K562 (cell line): ENCODE measurements around the gene SMIM36. TPM values are rescaled to one million over a fixed set of nuclear protein-coding genes. Genes with fewer than 3 reads are reported as not detected.

Source experiments
- ATAC-seq: fragments of 200-7000 bp; cut with Tn5 transposase; 3 replicates; pipeline ENCODE4 v1.9.1; 2020; ENCODE audit warnings: moderate library complexity
- BruUV-seq: library from RNA; stranded (reverse); fragments of 400-500 nt; replicated peaks from 2 replicates; lab custom pipeline; 2021; lab: Mats Ljungman, UMichigan
- CTCF ChIA-PET: fragments of 300-600 bp; formaldehyde crosslinking; extraction: SDS; loops from one replicate; lab custom pipeline; 2021; ENCODE audit warnings: low intra/inter-chr PET ratio; lab: Yijun Ruan, JAX
- POLR2A ChIA-PET: fragments of 300-600, 350-650 bp; sonication (Branson Sonifier 250); formaldehyde crosslinking; extraction: SDS; loops from one replicate; lab custom pipeline; 2021; ENCODE audit warnings: antibody characterized with exemption, inconsistent platforms; lab: Yijun Ruan, JAX
- DNase-seq, 4 experiments: peaks; one replicate each; pipeline versions ENCODE4 v3.0.0 to v3.0.0-alpha.2; 2011 to 2018; ENCODE audit warnings: low spot score in 3 of 4, mixed read lengths in 3 of 4; ENCODE audit errors: extremely low read depth in 1 of 4
- FAIRE-seq: peaks from 2 replicates; lab custom pipeline; 2011; peaks lifted over from hg19 to GRCh38; lab: Jason Lieb, UNC
- H2AFZ ChIP-seq: 2 replicates; pipeline ENCODE4 v1.6.0; 2011; ENCODE audit warnings: low read depth, low read length, control low read depth, inconsistent platforms
- H3K27ac ChIP-seq: fragments of 200-600 bp; 3 replicates; pipeline ENCODE4 v1.8.0; 2011; ENCODE audit warnings: low read depth, mild to moderate bottlenecking, control low read depth, inconsistent platforms, low read length, moderate library complexity, mixed read lengths; ENCODE audit errors: extremely low read depth
- H3K27me3 ChIP-seq, 2 experiments: fragments of 300-600 bp in 1 of 2; 2 replicates in 1 of 2; 3 replicates in 1 of 2; pipeline versions ENCODE4 v1.6.0 to v1.8.0; 2011; ENCODE audit warnings: inconsistent platforms in 2 of 2, low read length in 2 of 2, mild to moderate bottlenecking in 1 of 2, mixed read lengths in 1 of 2, moderate library complexity in 1 of 2; ENCODE audit not compliant: control insufficient read depth in 2 of 2, insufficient read depth in 2 of 2
- H3K36me3 ChIP-seq: fragments of 300-600 bp; 3 replicates; pipeline ENCODE4 v1.8.0; 2011; ENCODE audit warnings: mild to moderate bottlenecking, low read length, inconsistent platforms; ENCODE audit not compliant: control insufficient read depth, insufficient read depth
- H3K4me1 ChIP-seq, 2 experiments: fragments of 200-600 bp in 1 of 2; replicated peaks in 1 of 2; 2 replicates in 1 of 2; 3 replicates in 1 of 2; pipeline versions ENCODE4 v1.5.1 to v1.8.0; 2011; ENCODE audit warnings: inconsistent platforms in 2 of 2, low read length in 2 of 2, mild to moderate bottlenecking in 1 of 2, mixed read lengths in 1 of 2, moderate library complexity in 1 of 2; ENCODE audit not compliant: control insufficient read depth in 2 of 2, insufficient read depth in 2 of 2
- H3K4me2 ChIP-seq: 2 replicates; pipeline ENCODE4 v1.6.1; 2011; ENCODE audit warnings: low read length, control low read depth, inconsistent platforms, mixed read lengths; ENCODE audit not compliant: insufficient read depth
- H3K4me3 ChIP-seq: fragments of 200-600 bp; sonication (generic), shearing (Covaris generic); 2 replicates; pipeline ENCODE4 v1.5.1; 2016; ENCODE audit warnings: control low read depth, inconsistent platforms
- H3K79me2 ChIP-seq: fragments of 200-600 bp; 3 replicates; pipeline ENCODE4 v1.8.0; 2011; ENCODE audit warnings: low read length, inconsistent platforms; ENCODE audit not compliant: control insufficient read depth, insufficient read depth
- H3K9ac ChIP-seq, 2 experiments: 2 replicates each; pipeline versions ENCODE4 v1.6.0 to v1.6.1; 2011; ENCODE audit warnings: low read depth in 2 of 2, low read length in 2 of 2, control low read depth in 1 of 2, inconsistent platforms in 1 of 2, mild to moderate bottlenecking in 1 of 2, mixed read lengths in 1 of 2; ENCODE audit not compliant: insufficient read depth in 1 of 2
- H3K9me1 ChIP-seq: one replicate; pipeline ENCODE4 v1.6.0; 2011; ENCODE audit warnings: inconsistent platforms, mild to moderate bottlenecking, low read length, moderate library complexity; ENCODE audit not compliant: control insufficient read depth, insufficient read depth
- H3K9me3 ChIP-seq: replicated peaks from 2 replicates; pipeline ENCODE4 v1.5.1; 2011; ENCODE audit warnings: low read depth, low read length, inconsistent platforms; ENCODE audit not compliant: control insufficient read depth, insufficient read depth
- H4K20me1 ChIP-seq: replicated peaks from 2 replicates; pipeline ENCODE4 v1.6.1; 2011; ENCODE audit warnings: low read length, inconsistent platforms, mixed read lengths; ENCODE audit not compliant: control insufficient read depth, insufficient read depth
- HDGF ChIP-seq: fragments of 450-650 bp; IDR thresholded peaks from 2 replicates; pipeline ENCODE4 v1.6.1; 2016
- HOXB6 ChIP-seq: fragments of 250-450 bp; sonication (Bioruptor Pico); IDR thresholded peaks from 2 replicates; pipeline ENCODE4 v1.5.1; 2022; ENCODE audit warnings: mild to moderate bottlenecking, borderline replicate concordance
- MTF1 ChIP-seq: fragments of 250-450 bp; sonication (Bioruptor Pico); IDR thresholded peaks from 2 replicates; pipeline ENCODE4 v1.9.0; 2021; ENCODE audit warnings: moderate library complexity, mild to moderate bottlenecking, inconsistent platforms, borderline replicate concordance
- NFIX ChIP-seq: fragments of 250-450 bp; sonication (Bioruptor Pico); IDR thresholded peaks from 2 replicates; pipeline ENCODE4 v1.4.0; 2020; ENCODE audit warnings: low read depth, mild to moderate bottlenecking, moderate library complexity
- POLR2A ChIP-seq: fragments of 450-650 bp; conservative IDR thresholded peaks from 2 replicates; pipeline ENCODE4 v1.6.1; 2016
- ZNF551 ChIP-seq: fragments of 250-450 bp; sonication (Bioruptor Pico); IDR thresholded peaks from 2 replicates; pipeline ENCODE4 v1.5.0; 2021; ENCODE audit warnings: mild to moderate bottlenecking, moderate library complexity
- WGBS: fragments of 100-300 bp; shearing (Covaris generic); methylation state at CpG from one replicate; pipeline ENCODE4 v1.1.6; 2016; ENCODE audit warnings: low coverage, mixed read lengths; ENCODE audit not compliant: insufficient coverage; ENCODE audit errors: missing lambda C conversion rate; 5-methylcytosine and 5-hydroxymethylcytosine counted together
- in situ Hi-C: fragments of 300-500 bp; cut with MboI; formaldehyde crosslinking; loops from 4 replicates; pipeline ENCODE4 v1.15.0; 2018; ENCODE audit warnings: inconsistent platforms, mixed read lengths
- intact Hi-C: fragments of 100-400 bp; cut with micrococcal nuclease; formaldehyde crosslinking; loops from 2 replicates; pipeline ENCODE4 v1.14.2; 2022
- polyA plus RNA-seq, 8 experiments: library from polyadenylated mRNA; depleted of rRNA in 4 of 8; stranded (reverse) in 5 of 8; unstranded in 3 of 8; fragments of >200 nt; fragmentation: Nextera tagmentation in 2 of 8; fragmentation: Illumina TruSeq in 1 of 8; extraction: Ambion mirVana in 2 of 8; extraction: Trizol in 1 of 8; gene quantifications; 2 replicates each; pipeline versions ENCODE4 v1.2.1 to v1.2.3, GENCODE V29; 2011 to 2014; ENCODE audit warnings: inconsistent platforms in 1 of 8, missing spikeins in 1 of 8
- total RNA-seq, 7 experiments: library from RNA; depleted of rRNA in 6 of 7; stranded (reverse); fragments of >200 nt in 6 of 7; fragmentation: Illumina TruSeq in 2 of 7; extraction: Trizol in 2 of 7; gene quantifications; 2 replicates each; pipeline versions ENCODE4 v1.2.1 to v1.2.3, GENCODE V29; 2011 to 2021; ENCODE audit warnings: low replicate concordance in 1 of 7
- TF ChIP-seq, protein P1 (sequence below): fragments of 250-450 bp; sonication (Bioruptor Pico); IDR thresholded peaks from 2 replicates; pipeline ENCODE4 v1.5.1; 2021; ENCODE audit warnings: mild to moderate bottlenecking
- TF ChIP-seq, protein P2 (sequence below): fragments of 250-450 bp; sonication (Bioruptor Pico); IDR thresholded peaks from 2 replicates; pipeline ENCODE4 v1.8.0; 2022; ENCODE audit warnings: moderate library complexity, mild to moderate bottlenecking, inconsistent platforms
- TF ChIP-seq, protein P3 (sequence below): fragments of 450-650 bp; formaldehyde crosslinking; IDR thresholded peaks from 2 replicates; pipeline ENCODE4 v1.4.0; 2022; ENCODE audit warnings: missing genetic modification characterization
- TF ChIP-seq, protein P4 (sequence below): conservative IDR thresholded peaks from 2 replicates; pipeline ENCODE4 v1.6.1; 2011; ENCODE audit warnings: low read depth, mild to moderate bottlenecking, low read length; ENCODE audit not compliant: control insufficient read depth
- TF ChIP-seq, protein P5 (sequence below): sonication (generic); formaldehyde crosslinking; IDR thresholded peaks from 2 replicates; pipeline ENCODE4 v1.8.1; 2023; ENCODE audit warnings: mild to moderate bottlenecking, missing genetic modification reagents, moderate library complexity

SMIM36 gene
- total and polyA plus RNA-seq, 9 of the 15 experiments (the other 6 are each of a cell fraction or from before 2014, with no cell fraction given) = not detected

DNA sequence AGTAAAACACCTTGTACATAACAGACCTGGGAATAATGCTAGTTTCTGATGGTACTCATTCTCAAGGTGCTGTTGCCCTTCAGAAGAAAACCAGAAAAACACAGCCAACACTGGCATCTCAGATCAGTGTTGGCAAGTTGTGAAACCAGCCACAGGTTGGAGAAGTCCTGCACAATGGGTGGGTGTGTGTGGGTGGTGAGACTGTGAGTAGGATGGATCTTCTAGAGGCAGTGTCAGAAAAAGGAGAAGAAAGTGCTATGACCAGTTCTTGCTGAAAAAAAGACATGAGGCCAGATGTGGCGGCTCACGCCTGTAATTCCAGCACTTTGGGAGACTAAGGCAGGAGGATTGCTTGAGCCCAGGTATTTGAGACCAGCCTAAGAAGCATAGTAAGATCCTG is 35.2 kb upstream of the SMIM36 start:
- ChIA-PET CTCF (no interaction called here), POLR2A (no interaction called here)
- Histone ChIP-seq H3K27me3 (no peaks in the 10 kb centered on the region), H3K79me2 (no peaks in the 10 kb centered on the region), H3K9ac (no peak overlapping the region), H3K4me1 (peaks cover 0 to 3% of the 10 kb centered on the region in 2 experiments; a peak in 2 of 5 replicates), H4K20me1 (no peaks in the 10 kb centered on the region), H3K4me2 (no peak overlapping the region), H3K9me3 (no peaks in the 10 kb centered on the region), H3K9me1 (no peaks in the 10 kb centered on the region), H3K27ac (no peak overlapping the region), H3K4me3 (no peak overlapping the region), H2AFZ (0 out of 2 replicates have a peak overlapping the region, but pooled peaks have one; percentile 29), H3K36me3 (no peaks in the 10 kb centered on the region)
- no TSS peak for BruUV-seq
- in situ Hi-C loops = loop anchor here (25.0 kb wide), 1 partner anchor 766 kb away; no protein-coding TSS in a partner anchor
- DNase-seq = no peak
- WGBS = 44% methylated on average over 2 of the region's 2 CpGs
- intact Hi-C loops = loop anchor here (5.0 kb wide), 1 partner anchor 41 kb away; no protein-coding TSS in a partner anchor
- TF ChIP-seq MTF1 = no peak
- TF ChIP-seq HOXB6 (CRISPR knock-in tag) = no peak
- TF ChIP-seq, protein P1, sequence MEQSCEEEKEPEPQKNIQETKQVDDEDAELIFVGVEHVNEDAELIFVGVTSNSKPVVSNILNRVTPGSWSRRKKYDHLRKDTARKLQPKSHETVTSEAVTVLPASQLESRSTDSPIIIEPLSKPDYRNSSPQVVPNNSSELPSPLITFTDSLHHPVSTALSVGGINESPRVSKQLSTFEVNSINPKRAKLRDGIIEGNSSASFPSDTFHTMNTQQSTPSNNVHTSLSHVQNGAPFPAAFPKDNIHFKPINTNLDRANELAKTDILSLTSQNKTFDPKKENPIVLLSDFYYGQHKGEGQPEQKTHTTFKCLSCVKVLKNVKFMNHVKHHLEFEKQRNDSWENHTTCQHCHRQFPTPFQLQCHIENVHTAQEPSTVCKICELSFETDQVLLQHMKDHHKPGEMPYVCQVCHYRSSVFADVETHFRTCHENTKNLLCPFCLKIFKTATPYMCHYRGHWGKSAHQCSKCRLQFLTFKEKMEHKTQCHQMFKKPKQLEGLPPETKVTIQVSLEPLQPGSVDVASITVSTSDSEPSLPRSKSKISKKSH = no peak
- TF ChIP-seq, protein P2, sequence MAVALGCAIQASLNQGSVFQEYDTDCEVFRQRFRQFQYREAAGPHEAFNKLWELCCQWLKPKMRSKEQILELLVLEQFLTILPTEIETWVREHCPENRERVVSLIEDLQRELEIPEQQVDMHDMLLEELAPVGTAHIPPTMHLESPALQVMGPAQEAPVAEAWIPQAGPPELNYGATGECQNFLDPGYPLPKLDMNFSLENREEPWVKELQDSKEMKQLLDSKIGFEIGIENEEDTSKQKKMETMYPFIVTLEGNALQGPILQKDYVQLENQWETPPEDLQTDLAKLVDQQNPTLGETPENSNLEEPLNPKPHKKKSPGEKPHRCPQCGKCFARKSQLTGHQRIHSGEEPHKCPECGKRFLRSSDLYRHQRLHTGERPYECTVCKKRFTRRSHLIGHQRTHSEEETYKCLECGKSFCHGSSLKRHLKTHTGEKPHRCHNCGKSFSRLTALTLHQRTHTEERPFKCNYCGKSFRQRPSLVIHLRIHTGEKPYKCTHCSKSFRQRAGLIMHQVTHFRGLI = no peak
- no peak for TF ChIP-seq NFIX
- TF ChIP-seq, protein P3, sequence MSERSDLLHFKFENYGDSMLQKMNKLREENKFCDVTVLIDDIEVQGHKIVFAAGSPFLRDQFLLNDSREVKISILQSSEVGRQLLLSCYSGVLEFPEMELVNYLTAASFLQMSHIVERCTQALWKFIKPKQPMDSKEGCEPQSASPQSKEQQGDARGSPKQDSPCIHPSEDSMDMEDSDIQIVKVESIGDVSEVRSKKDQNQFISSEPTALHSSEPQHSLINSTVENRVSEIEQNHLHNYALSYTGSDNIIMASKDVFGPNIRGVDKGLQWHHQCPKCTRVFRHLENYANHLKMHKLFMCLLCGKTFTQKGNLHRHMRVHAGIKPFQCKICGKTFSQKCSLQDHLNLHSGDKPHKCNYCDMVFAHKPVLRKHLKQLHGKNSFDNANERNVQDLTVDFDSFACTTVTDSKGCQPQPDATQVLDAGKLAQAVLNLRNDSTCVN (CRISPR knock-in tag) = no peak
- TF ChIP-seq, protein P4, sequence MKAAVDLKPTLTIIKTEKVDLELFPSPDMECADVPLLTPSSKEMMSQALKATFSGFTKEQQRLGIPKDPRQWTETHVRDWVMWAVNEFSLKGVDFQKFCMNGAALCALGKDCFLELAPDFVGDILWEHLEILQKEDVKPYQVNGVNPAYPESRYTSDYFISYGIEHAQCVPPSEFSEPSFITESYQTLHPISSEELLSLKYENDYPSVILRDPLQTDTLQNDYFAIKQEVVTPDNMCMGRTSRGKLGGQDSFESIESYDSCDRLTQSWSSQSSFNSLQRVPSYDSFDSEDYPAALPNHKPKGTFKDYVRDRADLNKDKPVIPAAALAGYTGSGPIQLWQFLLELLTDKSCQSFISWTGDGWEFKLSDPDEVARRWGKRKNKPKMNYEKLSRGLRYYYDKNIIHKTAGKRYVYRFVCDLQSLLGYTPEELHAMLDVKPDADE = no peak
- TF ChIP-seq ZNF551 = no peak
- no peak for TF ChIP-seq HDGF
- TF ChIP-seq POLR2A = no peak
- TF ChIP-seq, protein P5, sequence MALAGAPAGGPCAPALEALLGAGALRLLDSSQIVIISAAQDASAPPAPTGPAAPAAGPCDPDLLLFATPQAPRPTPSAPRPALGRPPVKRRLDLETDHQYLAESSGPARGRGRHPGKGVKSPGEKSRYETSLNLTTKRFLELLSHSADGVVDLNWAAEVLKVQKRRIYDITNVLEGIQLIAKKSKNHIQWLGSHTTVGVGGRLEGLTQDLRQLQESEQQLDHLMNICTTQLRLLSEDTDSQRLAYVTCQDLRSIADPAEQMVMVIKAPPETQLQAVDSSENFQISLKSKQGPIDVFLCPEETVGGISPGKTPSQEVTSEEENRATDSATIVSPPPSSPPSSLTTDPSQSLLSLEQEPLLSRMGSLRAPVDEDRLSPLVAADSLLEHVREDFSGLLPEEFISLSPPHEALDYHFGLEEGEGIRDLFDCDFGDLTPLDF (CRISPR knock-in tag) = no peak
- no peak for FAIRE-seq
- no peak for ATAC-seq
